ENCODE measurements around the gene CFAP251.

GRCh38 chr12:121969726-121970125, 51.3 kb downstream of the CFAP251 start:
- TF ChIP-seq ZBTB7A (tag by site-specific recombination; IDR thresholded peaks at IDR 0.05; ENCODE audit: low read depth): no peak
- TF ChIP-seq, protein P1, sequence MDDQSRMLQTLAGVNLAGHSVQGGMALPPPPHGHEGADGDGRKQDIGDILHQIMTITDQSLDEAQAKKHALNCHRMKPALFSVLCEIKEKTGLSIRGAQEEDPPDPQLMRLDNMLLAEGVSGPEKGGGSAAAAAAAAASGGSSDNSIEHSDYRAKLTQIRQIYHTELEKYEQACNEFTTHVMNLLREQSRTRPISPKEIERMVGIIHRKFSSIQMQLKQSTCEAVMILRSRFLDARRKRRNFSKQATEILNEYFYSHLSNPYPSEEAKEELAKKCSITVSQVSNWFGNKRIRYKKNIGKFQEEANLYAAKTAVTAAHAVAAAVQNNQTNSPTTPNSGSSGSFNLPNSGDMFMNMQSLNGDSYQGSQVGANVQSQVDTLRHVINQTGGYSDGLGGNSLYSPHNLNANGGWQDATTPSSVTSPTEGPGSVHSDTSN (CRISPR knock-in tag; IDR thresholded peaks at IDR 0.05): no peak
- TF ChIP-seq, protein P2, sequence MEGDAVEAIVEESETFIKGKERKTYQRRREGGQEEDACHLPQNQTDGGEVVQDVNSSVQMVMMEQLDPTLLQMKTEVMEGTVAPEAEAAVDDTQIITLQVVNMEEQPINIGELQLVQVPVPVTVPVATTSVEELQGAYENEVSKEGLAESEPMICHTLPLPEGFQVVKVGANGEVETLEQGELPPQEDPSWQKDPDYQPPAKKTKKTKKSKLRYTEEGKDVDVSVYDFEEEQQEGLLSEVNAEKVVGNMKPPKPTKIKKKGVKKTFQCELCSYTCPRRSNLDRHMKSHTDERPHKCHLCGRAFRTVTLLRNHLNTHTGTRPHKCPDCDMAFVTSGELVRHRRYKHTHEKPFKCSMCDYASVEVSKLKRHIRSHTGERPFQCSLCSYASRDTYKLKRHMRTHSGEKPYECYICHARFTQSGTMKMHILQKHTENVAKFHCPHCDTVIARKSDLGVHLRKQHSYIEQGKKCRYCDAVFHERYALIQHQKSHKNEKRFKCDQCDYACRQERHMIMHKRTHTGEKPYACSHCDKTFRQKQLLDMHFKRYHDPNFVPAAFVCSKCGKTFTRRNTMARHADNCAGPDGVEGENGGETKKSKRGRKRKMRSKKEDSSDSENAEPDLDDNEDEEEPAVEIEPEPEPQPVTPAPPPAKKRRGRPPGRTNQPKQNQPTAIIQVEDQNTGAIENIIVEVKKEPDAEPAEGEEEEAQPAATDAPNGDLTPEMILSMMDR (tag by site-specific recombination; IDR thresholded peaks at IDR 0.05): no peak
- no peak for TF ChIP-seq GLI4 (tag by site-specific recombination; IDR thresholded peaks at IDR 0.05)
- TF ChIP-seq ZNF24 (tag by site-specific recombination; IDR thresholded peaks at IDR 0.05): no peak
- TF ChIP-seq ZNF48 (tag by site-specific recombination; IDR thresholded peaks at IDR 0.05): no peak
- no peak for TF ChIP-seq ZNF366 (tag by site-specific recombination; conservative IDR thresholded peaks at IDR 0.05)
- TF ChIP-seq, protein P3, sequence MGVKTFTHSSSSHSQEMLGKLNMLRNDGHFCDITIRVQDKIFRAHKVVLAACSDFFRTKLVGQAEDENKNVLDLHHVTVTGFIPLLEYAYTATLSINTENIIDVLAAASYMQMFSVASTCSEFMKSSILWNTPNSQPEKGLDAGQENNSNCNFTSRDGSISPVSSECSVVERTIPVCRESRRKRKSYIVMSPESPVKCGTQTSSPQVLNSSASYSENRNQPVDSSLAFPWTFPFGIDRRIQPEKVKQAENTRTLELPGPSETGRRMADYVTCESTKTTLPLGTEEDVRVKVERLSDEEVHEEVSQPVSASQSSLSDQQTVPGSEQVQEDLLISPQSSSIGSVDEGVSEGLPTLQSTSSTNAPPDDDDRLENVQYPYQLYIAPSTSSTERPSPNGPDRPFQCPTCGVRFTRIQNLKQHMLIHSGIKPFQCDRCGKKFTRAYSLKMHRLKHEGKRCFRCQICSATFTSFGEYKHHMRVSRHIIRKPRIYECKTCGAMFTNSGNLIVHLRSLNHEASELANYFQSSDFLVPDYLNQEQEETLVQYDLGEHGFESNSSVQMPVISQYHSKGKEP (tag by site-specific recombination; IDR thresholded peaks at IDR 0.05): no peak
- no peak for TF ChIP-seq ZNF138 (tag by site-specific recombination; IDR thresholded peaks at IDR 0.05; ENCODE audit: borderline replicate concordance)
- TF ChIP-seq WT1 (tag by site-specific recombination; IDR thresholded peaks at IDR 0.05): no peak
